CD4-positive, alpha-beta T cell treated with Interleukin-4 for 4 hours (primary cell): ENCODE measurements around the gene SORBS1.

Experiments
- DNase-seq: peaks from one replicate; pipeline ENCODE4 v3.0.0-alpha.2; 2020

Gene SORBS1

DNA sequence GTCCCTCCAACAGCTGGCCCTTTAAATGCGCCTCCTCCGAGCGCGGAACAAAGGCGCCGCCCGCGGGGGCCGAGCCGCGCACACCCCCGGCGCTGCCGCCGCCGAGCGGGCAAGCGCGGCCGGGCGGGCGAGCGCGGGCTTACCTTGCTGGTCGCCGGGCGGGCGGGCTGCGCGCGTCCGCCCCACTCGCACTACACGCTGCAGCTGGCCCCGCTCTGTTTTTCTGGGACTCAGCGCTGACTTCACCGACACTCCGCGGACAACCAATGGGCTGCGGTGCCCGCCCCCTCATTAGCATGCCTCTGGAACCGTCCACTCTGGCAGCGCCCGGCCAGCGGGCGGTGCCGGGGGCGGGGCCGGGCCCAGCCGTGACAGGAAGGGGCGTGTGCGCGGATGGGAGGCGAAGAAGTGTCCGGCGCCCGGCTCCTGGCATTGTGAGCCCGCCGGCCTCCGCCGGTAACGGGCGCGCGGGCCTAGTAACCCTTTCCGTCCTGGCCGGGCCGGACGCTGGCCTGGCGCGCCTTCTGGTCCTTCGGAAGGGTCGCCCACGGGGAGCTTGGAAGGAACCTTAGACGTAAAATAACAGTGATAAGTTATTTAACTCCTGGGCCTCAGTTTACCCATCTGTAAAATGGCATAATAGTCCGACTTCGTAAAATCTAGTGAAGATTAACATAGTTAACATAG, at the start of gene SORBS1:
Gene SORBS1, minus strand, starts transcription at position 195 of the 687 bp plus-strand sequence. CDS start 120,236 bp downstream, outside the sequence.
- DNase-seq, result peak; percentile 88

DNA sequence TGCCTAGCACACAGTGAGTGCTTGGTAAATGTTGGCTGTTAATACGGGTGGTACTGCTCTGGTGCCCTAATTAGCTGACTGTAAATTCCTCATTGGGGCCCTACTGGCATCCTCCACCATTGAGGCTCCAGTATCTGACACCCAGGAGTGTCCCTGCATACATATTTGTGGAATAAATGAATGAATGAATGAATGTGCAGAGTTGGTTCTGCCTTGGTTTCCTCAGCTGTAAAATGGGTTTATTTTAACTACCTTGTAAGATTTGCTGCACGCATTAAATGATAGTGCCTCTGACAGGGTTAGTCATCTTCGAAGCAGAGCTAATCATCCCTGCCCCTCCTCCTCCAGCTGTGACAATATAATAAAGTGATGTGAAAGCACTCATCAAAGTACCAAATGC, 49.6 kb upstream of the SORBS1 start:
- DNase-seq, result no peak

DNA sequence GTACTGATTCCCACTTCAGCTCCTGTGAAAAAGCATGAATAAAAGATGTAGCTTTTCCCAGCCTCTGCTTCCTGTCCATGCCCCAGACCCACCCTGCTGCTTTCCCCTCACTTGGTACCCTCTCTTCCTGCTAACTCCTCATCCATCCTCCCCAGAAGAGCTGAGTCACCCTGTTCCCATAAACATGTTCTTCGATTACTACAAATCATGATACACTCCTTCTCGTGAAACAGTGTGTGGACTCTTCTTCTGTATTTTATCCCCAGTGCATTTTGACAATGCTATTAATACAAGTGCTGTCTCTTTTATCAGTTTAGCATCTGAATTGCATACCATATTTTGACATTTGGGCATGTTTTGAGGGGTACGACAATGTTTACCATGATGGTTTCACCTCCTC, 45.8 kb upstream of the SORBS1 start:
- DNase-seq, result no peak

DNA sequence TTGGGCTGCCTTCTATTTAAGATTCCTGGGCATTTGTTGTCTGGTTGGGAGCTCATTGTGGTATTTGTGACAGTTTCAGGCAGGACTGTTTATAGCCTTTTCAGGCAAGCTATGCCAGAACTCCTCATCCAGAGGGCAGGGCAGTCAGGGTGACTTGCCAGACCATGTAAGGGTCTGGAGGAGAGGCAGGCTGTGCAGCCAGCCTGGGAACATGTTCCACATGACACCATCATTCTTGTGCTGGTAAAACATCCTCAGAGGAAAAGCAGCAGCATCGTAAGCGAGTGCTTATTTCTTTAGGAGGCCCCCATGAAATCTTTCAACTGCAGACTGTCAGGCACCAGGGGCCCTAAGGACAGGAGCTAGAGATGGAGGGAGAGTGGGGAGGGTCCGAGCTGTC, 44.0 kb upstream of the SORBS1 start:
- no peak for DNase-seq

DNA sequence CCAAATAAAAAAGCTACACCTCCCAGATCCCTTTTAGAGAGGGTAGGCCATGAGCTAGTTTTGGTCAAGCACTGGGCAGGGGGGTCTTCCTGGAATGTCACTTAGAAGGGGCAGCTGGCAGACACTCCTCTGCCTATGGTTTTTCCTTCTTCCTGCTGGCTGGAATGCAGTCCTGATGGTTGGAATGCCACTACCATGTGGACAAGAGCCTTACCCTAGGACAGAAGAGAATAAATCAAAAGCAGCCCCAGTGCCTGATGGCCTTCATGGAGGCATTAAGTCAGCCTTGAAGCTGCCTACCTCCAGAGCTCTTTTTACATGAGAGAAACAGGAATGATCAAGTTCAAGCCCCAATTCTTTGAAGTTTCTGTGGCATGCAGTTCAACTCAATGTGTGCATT, 43.5 kb upstream of the SORBS1 start:
- DNase-seq, result no peak

DNA sequence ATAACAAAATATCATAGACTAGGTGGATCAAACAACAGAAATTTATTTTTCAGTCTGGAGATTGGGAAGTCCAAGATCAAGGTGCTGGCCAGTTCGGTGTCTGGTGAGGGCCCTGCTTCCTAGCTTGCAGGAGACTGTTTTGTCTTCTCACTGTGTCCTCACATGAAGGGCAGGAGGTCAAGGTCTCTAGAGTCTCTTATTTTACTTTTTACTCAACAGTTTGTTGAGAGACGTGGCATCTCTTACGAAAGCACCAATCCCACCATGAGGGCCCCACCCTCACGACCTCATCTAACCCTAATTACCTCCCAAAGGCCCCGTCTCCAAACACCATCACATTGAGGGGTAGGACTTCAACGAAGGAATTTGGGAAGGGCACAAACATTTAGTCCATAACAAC, 41.2 kb upstream of the SORBS1 start:
- no peak for DNase-seq

DNA sequence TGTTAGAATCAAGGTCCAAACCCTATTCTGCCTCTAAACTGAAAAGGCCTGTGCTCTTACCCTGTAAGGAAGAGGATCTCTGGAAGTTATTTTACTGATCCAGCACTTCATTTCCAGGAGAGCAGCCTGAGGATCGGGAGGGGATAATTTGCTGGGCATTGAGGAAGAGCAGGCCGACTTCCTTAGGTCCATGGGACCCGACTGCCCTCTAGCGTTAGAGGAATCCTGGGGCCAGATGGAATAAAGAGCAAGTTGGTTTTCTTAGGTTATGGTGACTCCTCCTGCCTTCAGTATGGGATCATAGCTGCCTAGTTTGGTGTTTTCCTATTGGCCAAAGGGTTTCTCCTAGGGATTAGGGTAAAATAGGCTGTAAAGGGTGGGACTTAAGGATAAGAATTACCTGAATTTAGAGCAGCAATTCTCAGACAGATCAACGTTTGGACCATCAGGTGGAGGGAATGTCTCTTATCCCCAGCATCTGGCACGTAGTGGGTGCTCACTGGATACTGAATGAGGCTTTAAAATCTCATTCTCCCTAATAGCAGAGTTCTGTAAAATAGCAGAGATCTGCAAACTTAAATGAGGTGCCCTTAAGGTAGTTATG, 40.0 kb upstream of the SORBS1 start:
- peak; percentile 43 for DNase-seq

DNA sequence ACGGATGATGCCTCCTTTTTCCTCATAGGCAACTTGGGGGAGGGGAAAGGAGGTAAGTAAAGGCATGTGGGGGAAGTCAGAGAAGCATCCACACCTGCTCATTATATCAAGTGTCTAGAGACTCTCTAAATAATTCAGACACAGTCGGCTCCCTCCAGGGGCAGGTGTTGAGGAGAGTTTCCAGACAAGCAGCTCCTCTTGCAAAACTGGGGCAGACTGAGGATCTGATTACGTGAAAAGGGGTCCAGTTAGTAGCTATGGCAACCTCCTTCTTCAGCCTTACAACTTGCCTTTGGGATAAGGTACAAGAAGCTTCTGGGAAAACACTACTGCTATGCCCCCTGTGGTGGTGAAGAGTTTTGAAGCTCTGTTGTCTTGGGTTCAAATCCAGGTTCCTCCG, 39.0 kb upstream of the SORBS1 start:
- DNase-seq, result no peak

DNA sequence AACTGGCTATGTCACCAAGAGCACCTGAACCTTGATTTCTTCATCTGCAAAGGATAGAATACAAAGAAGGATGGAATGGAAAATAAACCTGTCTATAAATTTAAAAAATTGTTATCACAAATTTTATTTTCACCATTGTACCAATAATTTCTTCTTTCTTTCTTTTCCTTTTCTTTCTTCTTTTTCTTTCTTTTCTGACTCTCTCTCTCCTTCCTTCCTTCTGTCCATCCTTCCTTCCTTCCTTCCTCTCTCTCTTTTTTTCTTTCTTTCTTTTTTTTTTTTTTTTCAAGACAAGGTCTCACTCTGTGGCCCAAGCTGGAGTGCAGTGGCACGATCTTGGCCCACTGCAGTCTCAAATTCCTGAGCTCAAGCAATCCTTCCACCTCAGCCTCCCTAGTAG, 36.6 kb upstream of the SORBS1 start:
- DNase-seq, result no peak

DNA sequence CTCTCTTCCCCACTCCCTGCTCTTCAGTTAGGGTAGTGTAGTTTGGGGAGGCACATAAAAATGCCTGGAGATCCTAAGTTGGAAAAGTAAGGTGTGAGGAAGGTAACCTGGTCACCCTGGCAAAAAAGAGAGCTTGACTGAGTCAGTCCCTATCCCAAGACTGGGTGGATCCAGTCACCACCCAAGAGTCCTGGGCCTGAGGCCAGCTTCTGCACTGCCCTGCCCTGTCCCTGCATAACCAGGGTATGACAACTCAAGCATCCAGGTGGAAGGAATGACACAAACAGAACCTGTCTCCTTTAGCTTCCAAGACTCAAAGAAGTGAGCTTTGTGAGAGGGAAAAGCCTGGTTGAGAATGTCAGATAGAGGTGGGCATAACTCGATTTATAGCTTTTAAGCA, 26.9 kb upstream of the SORBS1 start:
- DNase-seq, result no peak

DNA sequence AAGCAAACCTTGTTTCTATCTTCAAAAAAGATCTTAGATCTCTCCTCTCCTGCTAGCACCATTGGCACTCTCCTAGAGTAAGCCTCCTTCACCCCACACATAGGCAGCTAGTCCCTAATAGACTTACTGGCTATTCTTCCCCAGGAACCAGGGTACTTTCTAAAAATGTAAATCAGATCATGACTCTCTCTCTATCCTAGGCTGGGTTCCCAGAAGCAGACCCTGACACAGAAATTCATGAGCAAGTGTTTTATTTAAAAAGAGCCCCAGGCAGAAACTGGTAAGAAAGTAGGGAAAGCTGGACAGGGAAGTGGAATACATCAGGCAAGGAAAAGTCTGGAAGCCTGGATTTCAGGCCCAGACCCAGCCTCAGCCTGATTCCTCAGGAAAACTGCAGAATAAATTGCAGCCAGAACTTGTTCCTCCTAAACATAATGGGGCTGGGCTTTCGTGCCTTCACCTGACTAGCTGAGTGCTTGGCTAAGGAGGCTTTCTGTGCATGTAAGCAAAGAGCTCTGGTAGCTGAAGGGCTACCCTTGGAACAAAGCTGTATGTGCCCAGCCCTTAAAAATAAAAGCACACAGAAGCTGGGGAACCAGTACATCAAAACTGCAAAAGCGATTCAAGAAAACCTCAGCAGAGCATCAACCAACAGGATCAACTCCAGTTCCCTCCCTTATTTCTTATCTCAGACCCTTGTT, 18.8 kb upstream of the SORBS1 start:
- DNase-seq, result no peak

DNA sequence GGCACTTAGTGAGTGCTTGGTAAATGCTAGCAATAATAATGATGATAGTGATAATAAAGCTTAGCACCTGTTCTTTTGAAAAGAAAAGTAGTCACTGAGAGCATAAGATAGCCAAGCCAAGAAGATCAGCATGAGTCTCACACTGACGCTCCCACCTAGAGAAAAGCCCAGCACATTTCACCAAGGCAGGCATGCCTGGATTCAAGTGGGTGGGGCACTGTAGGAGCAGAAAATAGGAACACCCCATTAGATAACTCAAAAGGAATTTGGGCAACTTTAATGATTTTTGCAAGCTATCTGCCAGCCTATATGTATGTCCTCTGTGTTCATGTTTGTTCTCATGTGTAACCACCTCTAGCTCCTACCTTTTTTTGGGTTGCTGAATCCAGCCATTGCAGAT, 18.1 kb upstream of the SORBS1 start:
- no peak for DNase-seq

DNA sequence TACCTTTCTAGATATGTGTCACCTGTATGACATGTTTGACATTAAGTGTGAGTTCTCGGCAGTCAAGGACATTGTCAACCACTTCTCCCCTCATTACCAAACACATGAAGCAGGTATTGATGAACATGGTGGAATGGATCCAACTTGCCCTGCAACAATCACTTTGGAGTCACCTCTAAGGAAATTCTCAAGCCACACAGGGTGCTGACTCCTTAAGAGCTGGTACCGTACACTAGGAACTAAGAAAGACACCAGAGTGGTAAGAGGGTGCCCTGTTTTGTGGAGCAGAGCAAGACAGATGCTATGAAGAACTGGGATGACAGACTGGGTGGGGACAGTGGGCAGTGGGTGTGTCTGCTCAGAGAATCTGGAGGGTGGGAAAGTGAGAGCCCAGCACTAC, 17.4 kb upstream of the SORBS1 start:
- no peak for DNase-seq

DNA sequence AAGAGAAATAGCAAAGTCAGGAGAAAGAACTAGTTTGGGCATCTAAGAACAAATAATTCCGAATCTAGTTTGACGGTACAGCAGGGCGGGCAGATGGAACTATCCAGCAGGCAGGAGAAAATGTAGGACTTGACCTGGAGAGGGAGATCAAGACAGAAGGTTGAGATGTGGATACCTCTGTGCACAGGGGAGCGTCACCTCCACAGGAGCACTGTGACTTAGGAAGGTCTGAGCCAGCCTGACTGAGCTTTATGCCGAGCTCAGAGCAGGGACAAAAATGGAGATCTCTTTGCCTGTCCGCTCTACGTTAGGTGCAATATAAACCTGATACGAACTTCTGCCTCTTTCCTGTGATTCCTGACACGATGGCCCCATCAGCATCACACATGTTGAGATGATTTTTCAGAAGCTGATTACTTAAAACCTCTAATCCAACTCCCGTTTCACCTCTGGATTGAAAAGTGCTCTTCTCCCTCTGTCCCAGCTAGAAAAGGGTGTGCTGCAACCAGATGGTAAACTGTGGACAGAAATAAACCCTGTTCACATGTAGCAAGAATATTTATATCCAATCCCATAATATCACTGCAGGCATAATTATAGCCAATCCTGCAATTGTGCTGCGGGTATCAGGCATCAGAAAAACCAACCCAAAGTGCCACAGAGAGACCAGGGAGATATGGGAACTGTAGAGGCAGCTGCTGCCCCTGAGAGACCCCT, 13.6 kb upstream of the SORBS1 start:
- no peak for DNase-seq

DNA sequence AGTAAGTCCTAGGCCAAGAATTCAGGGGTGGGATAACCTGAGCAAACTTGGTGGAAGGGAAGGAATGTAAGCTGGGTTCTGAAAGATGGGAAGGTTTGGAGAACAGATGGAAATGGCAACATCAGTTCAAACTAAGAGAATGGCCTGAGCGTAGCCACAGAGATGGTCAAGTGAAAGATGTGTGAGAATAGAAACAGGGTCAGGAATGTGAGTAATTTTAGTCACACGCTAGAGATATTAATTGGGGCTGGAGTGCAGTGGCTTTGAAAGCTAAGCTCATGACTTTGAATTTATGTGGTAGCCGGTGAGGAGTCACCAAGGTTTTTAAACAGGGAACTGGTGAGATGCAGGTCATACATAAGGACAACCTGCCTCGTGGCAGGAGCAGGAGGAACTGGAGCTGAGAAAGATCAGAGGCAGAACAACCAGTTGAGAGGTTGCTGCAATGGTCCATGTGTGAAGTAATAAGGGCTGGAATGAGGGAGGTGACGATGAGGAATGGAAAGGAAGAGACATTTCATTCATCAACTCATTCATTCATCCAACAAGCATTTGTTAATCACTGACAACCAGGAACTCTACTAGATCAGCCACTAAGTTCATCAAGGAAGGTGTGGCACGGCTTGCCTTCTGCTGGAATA, 12.9 kb upstream of the SORBS1 start:
- DNase-seq, result no peak

DNA sequence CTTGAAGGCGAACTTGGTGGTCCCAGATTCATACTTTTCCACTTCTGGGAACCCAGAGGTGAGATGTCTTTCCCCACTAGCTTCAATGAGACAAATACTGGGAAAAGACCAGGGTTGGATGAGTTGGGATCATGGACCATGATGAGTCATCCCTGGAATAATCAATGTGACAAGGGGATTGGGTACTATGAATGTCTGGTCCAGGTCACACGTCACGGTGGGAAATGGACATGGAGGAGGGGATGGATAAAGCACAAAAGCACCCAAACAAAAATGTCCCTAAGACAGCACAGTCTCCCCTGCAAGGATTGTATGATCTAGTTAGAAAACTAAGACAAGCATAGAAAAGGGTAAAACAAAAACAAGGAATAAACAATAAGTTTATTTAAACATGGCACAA, 12.4 kb upstream of the SORBS1 start:
- DNase-seq, result no peak

DNA sequence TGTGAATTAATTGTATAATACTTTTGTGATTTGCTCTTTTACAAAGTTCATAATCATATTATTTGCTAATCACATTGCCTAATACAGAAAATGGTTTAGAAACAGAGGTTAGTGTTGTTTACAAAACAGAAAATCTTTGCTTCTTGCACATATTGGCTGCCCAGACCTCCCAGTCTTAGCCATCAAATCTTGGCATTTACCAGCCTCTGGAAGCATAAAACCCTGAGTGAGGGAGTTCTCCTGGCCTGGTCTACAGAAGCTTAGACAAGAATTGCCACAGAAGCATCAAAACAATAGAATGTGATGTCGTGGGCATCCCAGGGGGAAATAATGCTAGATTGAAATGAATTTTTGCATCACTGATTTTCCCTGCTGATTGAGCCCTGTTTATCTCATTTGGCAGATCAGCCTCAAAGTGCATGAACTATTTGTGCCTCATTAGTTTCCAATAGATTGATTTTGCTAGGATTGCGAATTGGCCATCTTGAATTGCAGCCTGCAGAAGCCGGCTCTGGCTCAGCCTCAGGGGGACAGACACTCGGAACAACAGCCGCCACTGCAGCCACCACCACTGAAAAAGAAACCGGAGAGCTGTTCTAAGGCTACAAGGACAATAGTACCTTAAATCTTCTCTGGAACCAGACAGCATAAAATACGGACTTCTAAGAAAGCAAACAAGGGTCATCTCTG, 11.1 kb upstream of the SORBS1 start:
- no peak for DNase-seq

DNA sequence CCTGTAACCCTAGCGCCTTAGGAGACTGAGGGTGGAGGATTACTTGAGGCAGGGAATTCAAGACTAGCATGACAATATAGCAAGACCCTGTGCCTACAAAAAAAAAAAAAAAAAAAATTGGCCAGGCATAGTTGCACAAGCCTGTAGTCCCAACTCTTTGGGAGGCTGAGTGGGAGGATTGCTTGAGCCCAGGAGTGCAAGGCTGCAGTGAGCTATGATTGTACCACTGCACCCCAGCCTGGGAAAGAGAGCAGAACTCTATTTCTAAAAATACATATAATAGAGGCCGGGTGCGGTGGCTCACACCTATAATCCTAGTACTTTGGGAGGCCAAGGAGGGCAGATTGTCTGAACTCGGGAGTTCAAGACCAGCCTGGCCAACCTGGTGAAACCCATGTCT, 10.2 kb upstream of the SORBS1 start:
- no peak for DNase-seq

DNA sequence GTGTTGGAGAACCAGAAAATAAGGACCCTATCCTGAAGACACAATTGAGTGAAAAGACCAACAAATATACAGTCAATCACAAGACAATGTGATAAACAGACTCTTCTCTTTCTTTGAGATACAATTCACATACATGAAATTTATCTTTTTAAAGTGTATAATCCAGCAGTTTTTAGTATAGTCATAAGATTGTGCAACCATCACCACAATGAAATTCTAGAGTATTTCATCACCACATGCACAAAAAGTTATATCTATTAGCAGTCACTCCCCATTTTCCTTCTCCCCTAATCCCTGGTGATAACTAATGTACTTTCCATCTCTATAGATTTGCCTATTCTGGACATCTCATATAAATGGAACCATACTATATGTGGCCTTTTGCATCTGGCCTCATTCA, 8.2 kb upstream of the SORBS1 start:
- DNase-seq, result no peak

DNA sequence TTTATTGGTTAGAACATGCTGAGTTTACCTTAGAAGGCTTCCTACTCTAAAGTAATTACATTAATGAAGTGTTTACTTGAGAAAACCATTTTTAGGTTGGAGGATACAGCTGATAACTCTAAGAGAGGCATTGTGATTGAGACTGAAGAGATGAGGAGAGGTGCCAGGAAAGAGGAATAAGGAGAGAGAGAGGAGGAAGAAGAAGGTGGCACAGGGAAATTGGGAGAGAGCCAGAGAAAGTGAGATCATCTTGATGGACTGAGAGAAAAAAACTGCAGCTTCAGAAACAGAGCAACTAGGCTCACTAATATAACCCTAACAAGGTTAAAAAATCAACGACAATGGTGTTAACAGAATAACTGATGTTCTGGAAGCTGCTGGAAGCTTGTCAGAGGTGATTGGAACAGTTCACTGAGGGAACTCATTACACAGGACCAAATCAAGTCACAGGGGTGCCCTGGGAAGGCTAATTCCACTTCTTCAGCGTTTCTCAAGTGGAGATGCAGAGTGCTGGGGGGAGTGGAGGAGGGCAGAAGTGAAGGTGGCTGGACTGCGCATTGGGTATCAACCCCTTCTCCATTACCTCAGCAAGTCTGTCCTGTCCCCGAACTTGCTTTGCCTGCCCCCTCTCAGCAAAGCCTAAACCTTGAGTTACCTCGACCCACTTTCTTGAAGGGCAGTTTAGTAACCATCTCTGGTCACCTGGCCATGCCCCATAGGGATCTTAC, 6.9 kb upstream of the SORBS1 start:
- DNase-seq, result no peak

DNA sequence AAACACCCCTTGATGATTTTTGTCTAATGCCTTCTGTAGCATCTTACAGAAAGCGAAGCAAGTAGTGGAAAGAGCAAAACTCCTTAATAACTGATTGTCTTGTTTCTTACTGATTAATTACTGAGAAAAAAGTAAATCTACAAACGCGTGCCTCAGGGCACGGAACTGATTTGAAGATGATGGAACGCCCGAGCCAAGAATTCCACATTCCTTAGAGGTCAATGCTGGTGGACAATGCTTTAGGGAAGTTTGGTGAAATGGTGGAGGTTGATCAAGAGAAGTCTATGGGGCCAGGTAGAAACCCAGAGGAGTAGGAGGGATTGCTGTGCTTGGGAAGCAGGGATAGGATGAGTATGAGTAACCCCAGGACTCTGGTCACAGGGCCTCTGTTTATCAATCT, 5.0 kb upstream of the SORBS1 start:
- no peak for DNase-seq

DNA sequence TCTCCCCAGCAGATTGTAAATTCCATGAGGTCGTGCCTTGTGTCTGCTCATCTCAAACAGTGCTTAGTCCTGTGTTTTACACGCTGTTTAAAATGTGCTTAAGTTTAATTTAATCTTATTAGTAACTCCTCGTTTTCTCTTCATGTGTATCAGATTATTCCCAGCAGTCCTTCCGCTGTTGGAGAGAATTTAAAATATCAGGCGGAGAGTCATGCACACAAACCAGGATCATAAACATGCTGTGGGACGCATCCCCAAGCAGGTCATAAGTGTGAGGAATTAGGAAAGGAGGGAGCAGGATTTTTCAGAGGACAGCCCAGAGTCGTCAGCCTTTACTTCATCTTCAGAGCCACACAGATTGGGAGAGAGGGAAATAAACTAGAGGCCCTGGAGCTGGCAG, 4.2 kb upstream of the SORBS1 start:
- no peak for DNase-seq
